ENCODE data around the gene EDC4. TPM values are rescaled to one million over a fixed set of nuclear protein-coding genes. Genes with fewer than 3 reads are reported as not detected.

The EDC4 gene
- total and polyA plus RNA-seq, 2 experiments from 2014 or later, result 39.6 to 98.5 TPM

DNA sequence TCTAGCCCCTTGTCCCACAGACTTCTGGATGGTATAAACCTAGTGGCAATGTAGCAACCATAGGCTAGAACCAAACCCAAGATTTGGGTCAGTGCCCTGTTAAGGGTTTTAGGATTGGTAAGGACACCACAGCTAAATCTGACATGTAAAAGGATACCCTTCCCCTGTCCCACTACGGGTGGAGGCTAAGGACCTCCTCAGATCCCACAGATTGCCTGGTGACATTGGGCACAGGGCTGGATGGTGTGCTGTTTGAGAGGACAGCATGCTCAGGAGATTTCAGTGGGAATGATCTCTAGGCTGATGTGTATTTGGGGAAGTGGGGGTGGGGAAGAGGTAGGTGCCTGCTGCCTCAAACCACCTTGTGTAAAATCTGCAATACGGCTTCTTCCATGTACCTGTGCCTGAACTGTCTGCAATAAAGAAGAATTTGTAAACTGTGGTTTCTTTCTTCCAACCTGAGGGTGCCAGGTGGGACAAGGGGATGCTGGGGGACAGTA, 671 bp upstream of the EDC4 start (continued):
- TF ChIP-seq STAT1 (IDR thresholded peaks at IDR 0.05; ENCODE audit: unreplicated experiment), result no peak
- no peak for TF ChIP-seq JUNB (IDR thresholded peaks at IDR 0.05; ENCODE audit: unreplicated experiment)
- no peak for TF ChIP-seq ETS1 (IDR thresholded peaks at IDR 0.05)
- TF ChIP-seq EZH2phosphoT487 (IDR thresholded peaks at IDR 0.05; ENCODE audit: unreplicated experiment), result no peak

- peak overlapping the region; percentile 96 for H3K4me2 ChIP-seq
- peak; percentile 36 for DNase-seq (ENCODE audit: low spot score)
Observed at GRCh38 chr16:67873435-67874370, 851 bp downstream of the EDC4 start.

More at GRCh38 chr16:67873435-67874370, 851 bp downstream of the EDC4 start:
- H3K36me3 ChIP-seq (ENCODE audit: insufficient read depth), result peaks cover 24% of the 10 kb centered on the region
- H3K36me3 Mint-ChIP-seq (ENCODE audit: low read depth), result peaks cover 51% of the 10 kb centered on the region
- peak overlapping the region; percentile 96 for H2AFZ ChIP-seq
- H3K4me3 Mint-ChIP-seq, result peak overlapping the region; percentile 89
- TF ChIP-seq JUNB (IDR thresholded peaks at IDR 0.05; ENCODE audit: unreplicated experiment) (no peak), STAT1 (IDR thresholded peaks at IDR 0.05; ENCODE audit: unreplicated experiment) (no peak), NANOG (IDR thresholded peaks at IDR 0.05; ENCODE audit: borderline replicate concordance) (no peak), REST (IDR thresholded peaks at IDR 0.05; ENCODE audit: unreplicated experiment) (no peak), EZH2 (IDR thresholded peaks at IDR 0.05; ENCODE audit: low read depth, unreplicated experiment) (no peak), CREB1 (CRISPR knock-in tag; IDR thresholded peaks at IDR 0.05; ENCODE audit: low read depth) (no peak), EZH2phosphoT487 (IDR thresholded peaks at IDR 0.05; ENCODE audit: unreplicated experiment) (no peak), ZNF462 (CRISPR knock-in tag; IDR thresholded peaks at IDR 0.05) (no peak), ETS1 (IDR thresholded peaks at IDR 0.05) (no peak)
- no peak overlapping the region for H3K27ac ChIP-seq (ENCODE audit: low read depth)
- H3K9me3 Mint-ChIP-seq, result no peaks in the 10 kb centered on the region; the same call in 2 of the 3 replicates
- H3F3A ChIP-seq (replicated peaks; ENCODE audit: low read depth), result peaks cover 30% of the 10 kb centered on the region
- H3K79me2 ChIP-seq (replicated peaks; ENCODE audit: insufficient read depth), result peaks cover 28% of the 10 kb centered on the region
- peaks cover 8% of the 10 kb centered on the region; the same call in 1 of the 2 replicates for H3K4me1 ChIP-seq (ENCODE audit: insufficient read depth)
- no peaks in the 10 kb centered on the region for H3K27me3 ChIP-seq (ENCODE audit: insufficient read depth)
- H4K20me1 ChIP-seq (replicated peaks; ENCODE audit: insufficient read depth), result peaks cover 4% of the 10 kb centered on the region
- H3K27ac Mint-ChIP-seq, result peak overlapping the region; percentile 82
- ATAC-seq, result peak; percentile 64
- peak overlapping the region; percentile 96 for H3K4me3 ChIP-seq
- H3K27me3 Mint-ChIP-seq (ENCODE audit: insufficient read depth, low read depth, poor library complexity), result peaks cover 14% of the 10 kb centered on the region
- no peaks in the 10 kb centered on the region for H3K9me2 ChIP-seq (ENCODE audit: insufficient read depth)
- H3K4me1 Mint-ChIP-seq, result peaks cover 14% of the 10 kb centered on the region

All from GM23338 (cell line).